Measurements from ENCODE around the gene ATG4D.
"Not testable (repeated sequence)": the region's sequence is repeated elsewhere in the genome, so short reads cannot be mapped to it uniquely, and the experiment has no call there.

Gene ATG4D

DNA sequence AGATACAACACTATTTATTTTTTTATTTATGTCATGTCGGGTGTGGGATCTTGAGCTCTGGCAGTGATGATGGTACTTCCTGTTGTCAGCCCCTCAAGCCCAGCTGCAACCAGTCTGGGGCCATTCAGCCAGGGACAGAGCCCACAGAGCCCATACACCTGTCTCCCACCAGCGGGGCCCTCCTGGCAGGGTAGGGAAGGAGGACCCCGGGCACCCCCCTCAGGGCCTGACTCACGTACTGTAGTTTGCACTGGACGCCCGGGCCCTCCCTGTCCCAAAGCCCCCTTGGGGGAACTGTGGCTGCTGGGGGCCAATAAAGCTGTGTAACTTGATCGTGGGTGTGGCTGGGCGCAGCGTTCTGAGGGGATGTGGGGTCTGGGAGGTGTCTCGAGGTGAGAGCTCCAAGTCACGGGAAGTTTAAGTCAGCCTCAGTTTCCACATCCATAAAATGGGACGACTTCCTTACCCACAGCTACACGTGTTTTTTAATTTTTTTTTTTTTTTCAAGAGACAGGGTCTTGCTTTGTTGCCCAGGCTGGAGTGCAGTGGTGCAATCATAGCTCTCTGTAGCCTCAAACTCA is 9.5 kb downstream of the ATG4D start:
- no peak for DNase-seq

DNA sequence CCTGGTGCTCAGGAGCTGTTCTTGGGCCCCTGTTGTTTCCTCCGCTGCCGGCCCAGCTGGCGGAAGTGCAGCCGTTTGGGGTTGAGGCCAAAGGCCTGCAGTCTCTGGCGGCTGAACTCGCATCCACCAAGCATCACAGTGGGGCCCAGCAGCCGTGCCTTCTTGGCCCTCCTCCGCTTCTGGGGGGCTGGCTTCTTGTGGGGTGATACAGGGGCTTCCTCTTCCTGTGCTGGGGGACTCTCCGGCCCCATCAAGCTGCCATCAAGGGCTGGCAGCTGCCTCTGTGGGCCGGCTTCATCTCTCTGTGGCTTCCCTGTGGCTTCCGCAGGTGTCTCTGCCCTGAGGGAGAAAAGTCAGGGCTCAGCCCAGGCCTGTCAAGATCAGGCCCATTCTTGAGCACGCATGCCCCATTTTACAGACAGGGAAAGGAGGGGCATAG is 10.3 kb downstream of the ATG4D start:
- no peak for DNase-seq

GRCh38 chr19:10554760-10555609 is 11.3 kb downstream of the ATG4D start:
- no peak for DNase-seq

DNA sequence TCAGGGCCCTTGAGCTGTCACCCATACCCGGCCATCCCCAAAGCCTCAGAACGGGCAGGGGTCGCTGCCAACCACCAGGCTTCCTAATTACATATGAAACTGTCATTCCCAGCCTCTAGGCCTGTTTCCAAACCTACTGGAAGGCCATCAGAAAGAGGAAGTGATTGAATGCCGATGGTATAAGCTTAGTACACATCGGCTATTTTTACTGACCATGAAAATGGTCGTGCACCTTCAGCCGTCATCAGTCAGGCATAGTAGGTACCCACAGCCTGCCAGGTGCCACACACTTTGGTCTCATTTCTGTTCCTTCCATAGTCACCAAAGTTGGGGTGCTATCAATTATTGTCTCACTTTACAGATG is 11.9 kb downstream of the ATG4D start:
- DNase-seq: no peak

- DNase-seq: no peak
Observed at GRCh38 chr19:10557603-10558197, 14.0 kb downstream of the ATG4D start.

DNA sequence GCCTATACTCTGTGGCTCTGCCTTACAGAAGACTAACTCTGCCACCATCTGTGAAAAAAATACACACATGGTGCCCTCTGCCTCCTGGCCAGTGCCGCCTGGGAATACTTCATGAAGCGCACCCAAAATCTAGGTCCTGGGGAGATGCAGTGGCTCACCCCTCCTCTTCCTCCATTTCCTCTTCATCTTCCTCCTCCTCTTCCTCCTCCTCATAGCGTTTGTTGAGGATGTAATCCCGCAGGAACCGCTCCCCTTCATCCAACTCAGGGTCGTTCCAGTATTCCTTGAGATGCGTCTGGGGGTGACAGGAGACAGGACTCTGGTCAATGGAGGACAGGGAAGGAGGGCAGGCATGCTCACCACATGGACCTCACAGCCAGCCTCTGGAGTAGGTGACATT is 16.4 kb downstream of the ATG4D start:
- DNase-seq: no peak

DNA sequence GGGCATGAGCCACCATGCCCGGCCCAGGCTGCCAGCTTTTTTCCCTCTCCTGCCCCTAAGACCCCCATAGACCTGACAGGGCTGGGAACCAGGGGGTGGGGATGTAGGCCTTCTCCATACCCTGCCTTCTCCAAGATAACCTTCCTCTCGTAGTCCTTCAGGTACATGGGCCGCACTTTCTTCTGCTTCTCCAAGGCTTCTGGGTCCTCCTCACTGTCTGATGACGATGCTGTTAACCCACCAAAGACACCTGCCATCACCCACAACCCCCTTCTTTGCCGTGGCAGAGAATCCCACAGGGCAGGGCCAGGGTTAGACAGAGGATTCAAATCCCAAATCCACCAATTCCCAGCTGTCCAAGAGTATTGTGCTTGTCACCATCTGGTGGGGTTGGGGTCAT is 18.9 kb downstream of the ATG4D start:
- no peak for DNase-seq

- peak; percentile 80 for DNase-seq
Observed at GRCh38 chr19:10565028-10565566, 21.4 kb downstream of the ATG4D start.

DNA sequence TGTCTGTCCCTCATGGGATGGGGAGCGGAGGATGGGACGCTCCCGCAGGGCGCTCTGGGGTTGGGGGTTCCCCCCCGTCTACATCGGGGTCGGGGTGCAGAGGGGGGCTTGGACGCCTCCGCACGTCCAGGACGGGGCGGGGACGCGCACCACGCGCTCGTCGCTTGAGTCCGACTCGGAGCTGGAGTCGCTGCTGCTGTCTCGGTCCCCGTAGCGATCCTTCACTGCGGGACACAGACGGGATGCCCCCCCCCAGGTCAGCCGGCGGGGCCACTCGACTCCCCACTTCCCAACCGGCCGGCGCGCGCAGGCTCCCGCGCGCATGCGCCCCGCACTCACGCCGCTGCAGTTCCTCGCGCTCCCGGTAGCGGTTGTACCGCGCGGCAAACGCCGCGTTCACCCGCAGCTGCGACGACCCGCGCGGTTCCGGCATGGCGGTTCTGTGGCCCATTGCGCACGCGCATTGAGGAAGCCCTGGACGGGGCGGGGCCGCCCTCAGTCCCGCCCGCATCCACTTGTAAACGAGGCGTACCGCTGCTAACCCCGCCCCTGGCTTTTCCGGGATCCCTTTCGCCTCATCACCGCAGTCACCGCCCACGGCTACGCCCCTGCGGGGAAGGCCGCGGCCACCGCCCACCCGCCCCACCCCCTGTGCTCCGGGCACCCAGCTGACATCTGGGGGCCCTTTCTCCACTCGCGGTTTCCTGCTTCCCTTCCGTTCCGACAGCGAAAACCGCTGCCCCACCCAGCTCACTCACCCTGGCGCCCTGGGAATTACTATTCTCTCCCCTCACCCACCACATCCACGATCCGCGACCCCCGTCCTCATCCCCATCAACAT is 22.1 kb downstream of the ATG4D start, which contains the start of gene KRI1:
Gene KRI1 (minus strand): TSS at position 444 of the 841 bp plus-strand sequence. CDS start 11 bp downstream, at position 433.
- peak; percentile 99 for DNase-seq

- DNase-seq: no peak
Observed at GRCh38 chr19:10566408-10566657, 22.6 kb downstream of the ATG4D start.

DNA sequence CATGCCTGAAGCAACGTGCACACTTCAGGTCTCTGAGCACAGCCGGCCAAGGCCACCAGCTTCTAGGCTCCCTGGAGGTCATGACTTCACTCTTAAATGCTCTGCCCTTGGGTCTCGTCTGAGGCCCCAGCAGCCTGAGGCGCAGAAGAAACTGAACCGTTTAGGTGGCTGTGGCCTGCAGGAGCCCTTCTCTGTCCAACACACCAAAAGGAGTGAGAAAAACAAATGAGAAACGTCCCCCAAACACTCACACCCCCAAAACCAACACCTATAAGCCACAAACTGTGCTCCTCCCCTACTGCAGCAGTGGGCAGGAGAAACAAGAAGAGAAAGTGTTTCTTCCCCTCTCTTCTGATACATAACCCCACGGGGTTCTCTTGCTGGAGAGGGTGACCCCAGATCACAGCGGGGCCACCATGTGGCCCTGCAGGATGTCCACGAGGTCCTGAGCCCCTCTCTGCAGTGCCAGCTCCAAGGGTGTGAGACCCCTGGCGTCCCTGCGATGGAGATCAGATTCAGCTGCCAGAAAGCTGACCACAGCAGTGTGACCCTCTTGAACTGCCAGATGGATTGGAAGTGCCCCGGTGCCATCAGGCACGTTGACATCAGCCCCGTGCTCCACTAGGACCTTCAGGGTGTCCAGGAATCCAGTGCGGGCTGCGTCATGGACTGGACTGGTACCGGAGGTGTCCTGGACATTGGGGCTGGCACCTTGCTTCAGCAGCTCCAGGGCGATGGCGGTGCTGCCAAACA is 23.1 kb downstream of the ATG4D start:
- peak; percentile 60 for DNase-seq

- no peak for DNase-seq
Observed at GRCh38 chr19:10567656-10568055, 24.0 kb downstream of the ATG4D start.

DNA sequence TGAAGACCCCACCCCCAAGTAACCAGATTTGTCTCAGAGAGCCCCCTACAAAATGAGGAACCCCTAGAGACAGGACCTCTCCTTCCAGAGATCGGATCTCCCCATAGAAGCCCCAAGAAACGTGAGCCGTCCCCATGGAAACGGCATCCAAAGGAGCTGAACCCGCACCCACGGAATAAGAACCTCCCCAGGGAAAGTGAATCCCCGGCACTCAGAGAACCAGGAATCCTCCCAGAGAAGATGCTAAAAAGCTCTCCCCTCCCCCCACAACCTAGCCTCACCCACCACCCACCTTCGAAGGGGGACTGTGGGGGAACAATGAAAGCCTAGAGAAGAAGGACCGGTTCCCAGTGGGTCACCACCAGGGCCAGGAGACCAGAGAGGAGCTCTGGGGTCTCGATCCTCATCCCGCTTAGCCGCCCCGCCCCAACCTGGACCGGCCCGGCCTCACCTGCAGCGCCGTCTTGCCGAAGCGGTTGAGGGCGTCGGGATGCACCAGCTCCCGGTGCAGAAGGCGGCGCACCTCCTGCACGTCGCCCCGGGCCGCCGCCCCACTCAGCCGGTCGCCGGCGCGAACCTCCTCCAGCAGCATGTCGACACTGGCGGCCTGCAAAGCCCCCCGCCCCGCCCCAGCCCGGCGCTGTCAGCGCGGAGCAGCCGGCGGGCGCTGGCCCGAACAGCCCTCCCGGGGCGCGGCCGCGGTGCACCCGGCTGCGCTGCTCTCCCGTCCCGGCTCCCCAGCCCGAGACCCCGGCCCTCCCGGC is 24.5 kb downstream of the ATG4D start:
- DNase-seq: peak; percentile 66

DNA sequence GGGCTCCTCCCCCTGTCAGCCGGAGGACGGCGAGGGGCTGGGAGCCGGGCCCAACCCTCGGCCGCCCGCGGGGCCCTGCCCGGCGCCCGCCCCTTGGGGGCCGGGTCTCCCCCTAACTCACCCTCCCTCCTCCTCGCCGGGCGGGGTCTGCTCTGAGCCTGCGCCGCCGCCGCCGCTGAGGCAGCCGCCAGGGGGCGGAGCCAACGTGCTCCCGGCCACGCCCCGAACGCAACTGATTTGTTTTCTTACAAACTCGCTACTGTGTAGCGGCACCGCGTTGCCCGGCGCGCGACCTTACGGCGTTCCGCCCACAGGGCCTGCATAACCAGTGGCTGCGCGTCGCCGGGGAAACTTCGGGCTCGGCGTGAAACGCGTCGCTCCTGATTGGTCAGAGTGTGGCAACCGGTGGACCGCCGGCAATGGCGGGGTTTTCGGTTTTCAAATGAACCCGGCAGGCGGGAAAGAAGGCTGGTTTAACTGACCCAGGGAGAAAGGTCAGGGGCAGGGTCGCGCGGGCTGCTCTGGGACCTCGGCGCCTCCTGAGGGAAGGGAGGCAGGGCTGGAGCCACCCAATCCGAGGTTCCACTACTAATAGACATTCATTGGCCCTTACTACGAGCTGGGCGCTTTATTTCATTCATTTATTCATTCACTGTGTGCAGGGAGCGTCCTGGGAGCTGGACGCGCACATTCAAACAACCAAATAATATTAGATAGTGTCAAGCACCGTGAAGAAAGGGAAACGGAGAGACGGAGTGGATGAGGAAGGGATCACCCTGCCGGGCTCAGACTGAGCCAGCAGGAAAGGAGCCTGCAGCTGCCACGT is 25.3 kb downstream of the ATG4D start, which contains the start of gene CDKN2D:
Gene CDKN2D (minus strand): TSS at position 154 of the 826 bp plus-strand sequence. CDS start 326 bp downstream, outside the sequence.
- peak; percentile 100 for DNase-seq

DNA sequence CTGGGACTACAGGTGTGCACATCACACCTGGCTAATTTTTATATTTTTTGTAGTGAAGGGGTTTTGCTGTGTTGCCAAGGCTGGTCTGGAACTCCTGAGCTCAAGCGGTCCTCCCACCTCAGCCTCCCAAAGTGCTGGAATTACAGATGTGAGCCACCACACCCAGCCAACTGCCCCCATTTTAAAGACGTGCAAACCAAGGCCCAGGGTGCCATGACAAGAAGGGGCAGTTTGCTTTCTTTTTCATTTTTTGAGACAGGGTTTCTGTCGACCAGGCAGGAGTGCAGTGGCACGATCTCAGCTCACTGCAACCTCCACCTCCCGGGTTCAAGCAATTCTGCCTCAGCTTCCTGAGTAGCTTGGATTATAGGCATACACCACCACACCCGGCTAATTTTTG is 30.1 kb downstream of the ATG4D start:
- DNase-seq: not testable (repeated sequence)

DNA sequence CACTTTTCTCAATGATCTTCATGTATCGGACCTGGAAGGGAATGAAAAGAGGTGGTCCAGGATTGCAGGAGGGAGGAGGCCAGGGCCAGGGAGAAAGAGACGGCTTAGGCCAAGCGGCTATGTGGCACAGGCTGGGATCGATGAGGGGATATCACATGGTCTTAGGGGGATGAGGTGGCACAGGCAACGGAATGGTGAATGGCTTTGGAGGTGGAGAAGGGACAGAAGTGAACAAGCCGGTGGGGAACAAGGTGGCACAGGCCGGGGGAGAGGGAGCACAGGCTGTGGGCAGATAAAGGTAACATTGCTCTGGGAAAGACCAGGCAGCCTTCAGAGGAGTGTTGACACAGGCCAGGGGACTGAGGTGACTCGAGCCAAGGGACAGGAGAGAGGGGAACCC is 30.8 kb downstream of the ATG4D start:
- no peak for DNase-seq

DNA sequence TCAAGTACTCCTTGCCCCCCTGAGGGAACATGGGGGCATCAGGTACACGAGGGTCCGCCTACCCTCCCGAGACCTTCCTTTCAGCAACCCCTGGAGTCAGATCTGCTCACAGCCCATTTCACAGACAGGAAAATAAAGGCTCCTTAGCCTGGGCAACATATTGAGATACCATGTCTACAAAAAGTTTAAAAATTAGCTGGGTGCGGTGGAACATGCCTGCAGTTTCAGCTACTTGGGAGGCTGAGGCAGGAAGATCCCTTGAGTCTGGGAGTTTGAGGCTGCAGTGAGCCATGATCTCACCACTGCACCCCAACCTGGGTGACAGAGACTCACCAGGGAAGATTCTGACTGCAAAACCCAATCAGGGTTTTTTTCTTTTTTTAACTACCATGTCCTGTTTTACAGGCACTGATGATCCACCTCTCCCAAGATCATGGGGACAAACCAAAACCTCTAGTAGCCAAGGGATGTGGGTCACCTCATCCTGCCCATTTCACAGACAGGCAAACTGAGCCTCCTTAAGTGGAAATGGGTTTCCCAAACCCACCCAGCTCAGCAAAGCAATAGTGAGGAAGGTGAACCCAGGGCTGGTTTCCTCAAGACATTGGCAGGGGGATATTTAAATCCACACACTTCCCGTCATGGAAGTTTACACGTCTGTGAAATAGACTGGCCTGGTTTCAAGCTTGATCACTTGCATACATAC is 31.5 kb downstream of the ATG4D start:
- DNase-seq: no peak

DNA sequence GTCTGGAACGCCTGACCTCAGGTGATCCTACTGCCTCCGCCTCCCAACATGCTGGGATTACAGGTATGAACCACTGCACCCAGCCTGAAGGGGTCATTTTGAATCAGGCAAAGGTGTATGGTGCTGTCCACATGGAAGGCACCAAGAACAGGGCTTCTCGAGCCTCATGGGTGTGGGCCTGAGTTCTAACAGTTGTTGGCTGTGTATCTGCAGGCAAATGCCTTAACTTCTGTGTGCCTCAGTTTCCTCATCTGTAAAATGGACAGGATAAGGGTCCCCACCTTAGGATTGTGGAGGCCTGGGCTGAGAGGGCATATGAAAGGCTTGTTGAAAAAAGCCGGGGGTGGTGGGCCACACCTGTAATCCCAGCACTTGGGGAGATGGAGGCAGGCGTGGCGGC is 34.2 kb downstream of the ATG4D start:
- DNase-seq: no peak

GRCh38 chr19:10580979-10581631 is 37.4 kb downstream of the ATG4D start:
- DNase-seq: peak; percentile 96
